IPS DF 4.7 (cell line): Measurements from ENCODE around the gene CHRDL2.
"Not testable (repeated sequence)": the region's sequence is repeated elsewhere in the genome, so short reads cannot be mapped to it uniquely, and the experiment has no call there.

Source experiments
- DNase-seq: peaks from one replicate; pipeline ENCODE4 v3.0.0-alpha.2; 2013; ENCODE audit warnings: low spot score; ENCODE audit errors: extremely low read depth

CHRDL2 gene, protein sequence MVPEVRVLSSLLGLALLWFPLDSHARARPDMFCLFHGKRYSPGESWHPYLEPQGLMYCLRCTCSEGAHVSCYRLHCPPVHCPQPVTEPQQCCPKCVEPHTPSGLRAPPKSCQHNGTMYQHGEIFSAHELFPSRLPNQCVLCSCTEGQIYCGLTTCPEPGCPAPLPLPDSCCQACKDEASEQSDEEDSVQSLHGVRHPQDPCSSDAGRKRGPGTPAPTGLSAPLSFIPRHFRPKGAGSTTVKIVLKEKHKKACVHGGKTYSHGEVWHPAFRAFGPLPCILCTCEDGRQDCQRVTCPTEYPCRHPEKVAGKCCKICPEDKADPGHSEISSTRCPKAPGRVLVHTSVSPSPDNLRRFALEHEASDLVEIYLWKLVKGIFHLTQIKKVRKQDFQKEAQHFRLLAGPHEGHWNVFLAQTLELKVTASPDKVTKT

GRCh38 chr11:74731301-74732094, at the start of gene CHRDL2:
Gene CHRDL2 (minus strand): TSS chr11:74731426. CDS start chr11:74730888, 538 bp downstream.
- no peak for DNase-seq

GRCh38 chr11:74780248-74781005, 49.2 kb upstream of the CHRDL2 start:
- DNase-seq: no peak

DNA sequence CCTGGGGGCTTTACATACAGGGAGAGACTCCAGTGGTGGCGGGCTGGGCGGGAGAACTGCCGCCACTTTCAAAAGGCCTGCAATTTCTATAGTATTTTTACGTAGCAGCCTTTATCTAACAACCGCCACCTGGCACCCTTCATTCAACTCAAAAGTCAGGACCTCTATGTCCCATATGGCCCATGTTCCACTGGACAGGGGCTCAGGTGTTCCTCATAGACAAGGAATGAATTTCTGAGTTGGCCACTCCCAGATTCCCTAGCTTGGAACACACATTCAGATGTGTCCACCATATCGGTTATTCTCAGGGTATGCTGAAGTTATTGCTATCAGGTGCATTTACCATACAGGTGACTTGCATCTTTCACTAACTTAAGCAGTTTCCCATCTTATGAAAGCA, 47.4 kb upstream of the CHRDL2 start:
- no peak for DNase-seq

- DNase-seq: no peak
Measured at GRCh38 chr11:74777877-74778276, 46.7 kb upstream of the CHRDL2 start.

GRCh38 chr11:74777038-74777437, 45.8 kb upstream of the CHRDL2 start:
- DNase-seq: no peak

DNA sequence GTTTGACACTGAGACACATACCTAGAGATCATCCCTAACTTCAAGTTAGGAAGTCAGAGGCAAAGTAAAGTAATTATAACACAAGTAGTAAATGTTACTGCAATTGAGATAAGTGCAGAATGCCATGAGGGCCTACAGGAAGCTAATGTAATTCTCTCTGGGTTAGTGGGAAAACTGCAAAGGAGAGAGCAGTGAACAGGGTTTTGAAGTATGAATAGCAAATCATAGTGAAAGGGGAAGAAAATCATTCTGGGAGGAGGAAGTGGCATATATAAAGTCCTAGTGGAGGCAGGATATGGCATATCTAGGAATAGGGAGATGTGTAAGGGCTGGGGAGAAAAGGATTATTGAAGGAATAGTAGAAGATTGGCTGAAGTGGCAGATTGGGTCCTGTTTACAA, 45.3 kb upstream of the CHRDL2 start:
- no peak for DNase-seq

DNA sequence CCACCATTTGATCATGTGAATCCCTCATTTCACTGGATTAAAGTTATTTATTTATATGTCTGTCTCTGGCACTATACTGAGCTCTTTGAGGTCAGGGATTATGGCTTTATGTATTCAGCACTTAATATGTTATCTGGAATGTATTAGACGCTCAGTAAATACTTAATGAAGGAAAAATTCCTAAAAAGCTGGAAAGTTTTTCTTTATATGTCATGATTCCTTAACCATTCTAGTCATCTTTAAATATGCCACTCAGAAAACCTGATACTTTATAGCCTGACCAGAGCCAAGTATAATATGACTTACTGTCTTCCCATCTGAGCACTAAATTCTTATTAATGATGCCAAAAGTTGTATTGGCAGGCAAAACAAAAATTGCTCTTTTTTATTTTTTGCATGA, 44.5 kb upstream of the CHRDL2 start:
- no peak for DNase-seq

GRCh38 chr11:74773476-74773875, 42.2 kb upstream of the CHRDL2 start:
- no peak for DNase-seq

DNA sequence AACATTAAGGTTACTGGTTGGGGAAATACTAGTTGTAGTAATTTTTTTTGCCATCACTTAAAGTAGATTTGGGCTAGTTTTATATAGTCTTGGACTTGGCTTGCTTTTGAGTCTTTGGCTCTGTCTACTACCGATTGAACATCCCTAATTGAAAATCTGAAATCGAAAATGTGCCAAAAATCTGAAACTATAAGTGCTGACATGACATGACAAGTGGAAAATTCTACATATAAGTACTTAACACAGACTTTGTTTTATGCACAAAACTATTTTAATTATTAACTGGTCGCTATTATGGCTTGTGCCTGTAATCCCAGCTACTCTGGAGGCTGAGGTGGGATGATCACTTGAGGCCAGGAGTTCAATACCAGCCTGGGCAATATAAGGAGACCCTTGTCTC, 39.9 kb upstream of the CHRDL2 start:
- DNase-seq: no peak

GRCh38 chr11:74770456-74770855, 39.2 kb upstream of the CHRDL2 start:
- DNase-seq: no peak

DNA sequence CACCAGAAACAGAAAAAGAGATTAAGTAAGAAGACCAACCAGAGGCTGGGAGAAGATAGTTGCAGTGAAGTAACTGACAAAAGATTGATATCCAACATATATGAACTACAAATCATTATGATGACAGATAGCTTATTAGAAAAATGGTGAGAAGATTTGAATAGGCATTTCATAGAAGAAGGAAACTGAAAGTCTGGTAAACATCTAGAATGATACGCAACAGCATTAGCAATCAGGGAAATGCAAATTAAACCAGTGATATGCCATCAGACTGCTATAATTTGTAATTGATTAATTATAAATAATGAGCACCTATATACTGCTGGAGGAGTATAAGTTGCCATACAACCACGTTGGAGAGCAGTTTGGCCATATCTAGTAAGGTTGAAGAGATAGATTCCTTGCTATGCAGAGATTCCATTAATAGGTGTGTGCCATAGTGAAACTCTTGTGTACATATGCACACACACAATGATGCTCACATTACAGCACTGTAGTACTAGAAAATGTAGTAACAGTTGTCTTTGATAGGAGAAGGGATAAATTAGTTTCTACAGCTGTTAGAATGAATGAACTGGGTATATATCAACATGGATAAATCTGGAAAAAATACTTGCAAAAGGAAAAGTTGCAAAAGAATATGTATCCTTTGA, 38.0 kb upstream of the CHRDL2 start:
- DNase-seq: no peak

GRCh38 chr11:74768172-74768651, 37.0 kb upstream of the CHRDL2 start:
- DNase-seq: not testable (repeated sequence)

DNA sequence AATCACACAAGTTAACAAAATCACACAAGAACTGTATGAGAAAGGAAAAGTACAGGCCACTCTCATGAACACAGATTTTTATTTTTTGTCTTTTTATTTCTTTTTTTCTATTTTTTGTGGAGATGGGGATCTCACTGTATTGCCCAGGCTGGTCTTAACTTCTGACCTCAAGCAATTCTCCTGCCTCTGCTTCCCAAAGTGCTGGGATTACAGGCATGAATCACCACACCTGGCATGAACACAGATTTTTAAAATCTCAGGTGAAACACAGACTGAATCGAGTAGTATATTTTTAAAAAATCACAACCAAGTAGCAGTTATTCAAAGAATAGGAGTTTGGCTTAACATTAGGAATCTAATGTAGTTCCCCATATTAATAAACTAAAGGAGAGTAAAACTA, 35.7 kb upstream of the CHRDL2 start:
- no peak for DNase-seq

GRCh38 chr11:74756571-74756970, 25.3 kb upstream of the CHRDL2 start:
- no peak for DNase-seq

GRCh38 chr11:74755395-74755995, 24.3 kb upstream of the CHRDL2 start:
- DNase-seq: no peak

GRCh38 chr11:74754507-74755252, 23.5 kb upstream of the CHRDL2 start:
- DNase-seq: no peak

DNA sequence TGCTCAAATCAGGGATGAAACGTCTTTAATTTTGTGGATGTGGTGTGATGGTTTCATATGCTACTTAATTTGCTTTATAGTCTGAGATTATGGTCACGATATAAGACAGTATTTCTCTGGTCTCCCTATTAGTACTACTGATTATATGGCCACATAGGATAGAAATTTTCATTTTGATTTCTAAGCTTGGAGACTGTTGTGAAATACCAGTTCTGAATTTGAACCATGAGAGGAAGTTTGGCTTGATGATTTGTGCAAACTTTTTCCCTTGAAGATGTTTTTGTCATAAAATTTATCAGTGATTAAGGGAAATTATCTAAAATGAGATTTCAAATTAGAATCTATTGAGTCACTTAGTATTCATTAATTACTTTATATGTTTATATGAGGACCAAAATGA, 20.1 kb upstream of the CHRDL2 start:
- DNase-seq: no peak

DNA sequence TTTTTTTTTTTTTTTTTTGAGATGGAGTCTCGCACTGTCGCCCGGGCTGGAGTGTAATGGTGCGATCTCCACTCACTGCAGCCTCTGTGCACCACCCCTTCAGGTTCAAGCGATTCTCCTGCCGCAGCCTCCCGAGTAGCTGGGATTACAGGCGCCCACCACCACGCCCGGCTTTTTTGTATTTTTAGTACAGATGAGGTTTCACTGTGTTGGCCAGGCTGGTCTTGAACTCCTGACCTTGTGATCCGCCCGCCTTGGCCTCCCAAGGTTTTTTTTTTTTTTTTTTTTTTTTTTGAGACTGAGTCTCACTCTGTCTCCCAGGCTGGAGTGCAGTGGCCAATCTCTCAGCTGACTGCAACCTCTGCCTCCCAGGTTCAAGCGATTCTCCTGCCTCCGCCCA, 19.4 kb upstream of the CHRDL2 start:
- not testable (repeated sequence) for DNase-seq

DNA sequence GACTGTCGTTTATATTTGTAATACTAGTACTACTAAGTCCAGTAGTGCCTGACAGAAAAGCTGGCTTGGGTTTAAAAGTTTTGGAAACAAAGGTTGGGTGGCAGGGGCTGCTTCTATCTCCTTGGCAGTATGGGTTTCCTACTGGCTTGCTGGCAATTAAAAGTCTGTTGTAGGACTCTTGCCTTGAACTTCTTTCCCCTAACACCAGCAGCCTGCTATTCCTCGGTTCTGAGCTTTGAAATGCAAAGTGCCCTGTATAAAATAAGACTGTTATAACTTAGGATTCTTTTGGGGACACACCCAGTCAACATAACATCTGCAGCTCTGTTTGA, 18.7 kb upstream of the CHRDL2 start:
- no peak for DNase-seq
